ENCODE results near the gene FBXW5.

Gene FBXW5

GRCh38 chr9:136890661-136891060, 53.9 kb downstream of the FBXW5 start:
- Histone ChIP-seq H3K9ac (no peak overlapping the region), H3K4me3 (IDR thresholded peaks at IDR 0.05; ENCODE audit: insufficient read depth, low read depth, low read length) (no peak overlapping the region), H3K4me1 (ENCODE audit: low read depth, poor library complexity, severe bottlenecking) (peaks cover 36% of the 10 kb centered on the region), H3K4me2 (no peak overlapping the region; the same call in 1 of the 2 replicates), H4K20me1 (ENCODE audit: insufficient read depth) (no peaks in the 10 kb centered on the region; the same call in 1 of the 2 replicates), H3K36me3 (ENCODE audit: insufficient read depth) (no peaks in the 10 kb centered on the region; the same call in 1 of the 2 replicates), H3K79me2 (ENCODE audit: insufficient read depth, low read depth) (peaks cover 94% of the 10 kb centered on the region), H3K27ac (no peak overlapping the region), H2AFZ (ENCODE audit: low read depth) (no peak overlapping the region), H3K27me3 (ENCODE audit: insufficient read depth, low read depth) (no peaks in the 10 kb centered on the region)
- TF ChIP-seq CTCF (conservative IDR thresholded peaks at IDR 0.05; ENCODE audit: low read depth, low read length), result no peak

Measured in KMS-11 (cell line).